HG03520 (cell line): ENCODE measurements around the gene USH1G.
"Not testable (repeated sequence)": the region's sequence is repeated elsewhere in the genome, so short reads cannot be mapped to it uniquely, and the experiment has no call there.

Source experiments
- ATAC-seq: cut with Tn5 transposase; IDR thresholded peaks from one replicate; pipeline ENCODE4 v1.9.1; 2021; ENCODE audit warnings: mild to moderate bottlenecking, moderate library complexity; ENCODE audit not compliant: unreplicated experiment

USH1G gene

GRCh38 chr17:74907012-74907411 is 16.0 kb downstream of the USH1G start:
- ATAC-seq = no peak

GRCh38 chr17:74906214-74906793 is 16.8 kb downstream of the USH1G start:
- ATAC-seq = not testable (repeated sequence)

DNA sequence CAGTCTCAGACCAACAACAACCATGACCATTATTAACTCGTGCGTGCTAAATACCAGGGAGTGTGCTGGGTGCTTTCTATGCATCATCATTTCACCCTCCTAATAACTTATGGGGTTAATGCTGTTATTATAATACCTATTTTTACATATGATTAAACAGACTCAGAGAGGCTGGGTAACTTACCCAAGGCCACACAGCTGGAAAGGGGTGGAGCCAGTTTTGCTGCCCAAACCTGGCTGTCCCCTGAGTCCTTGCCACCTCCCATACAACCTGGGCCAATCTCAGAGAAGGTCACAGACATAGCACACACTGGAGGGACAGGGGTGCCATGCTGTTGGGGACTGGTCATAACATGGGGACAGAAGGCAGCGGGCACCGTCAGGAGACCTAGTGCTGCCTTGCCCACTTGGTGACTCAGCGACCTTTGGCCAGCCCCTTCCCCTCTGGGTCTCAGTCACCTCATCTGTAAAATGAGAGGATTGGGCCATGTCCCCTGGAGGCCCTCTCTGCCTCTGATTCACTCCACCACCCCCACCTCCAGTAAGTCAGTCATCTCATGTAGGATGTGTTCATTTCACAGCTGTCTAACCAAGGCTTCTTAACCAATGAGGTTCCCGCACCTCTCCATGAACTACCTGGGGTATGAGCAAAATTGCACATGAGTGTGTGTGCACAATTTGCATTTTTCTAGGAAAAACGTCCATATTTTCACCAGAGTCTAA is 18.2 kb downstream of the USH1G start:
- ATAC-seq = no peak

- ATAC-seq = no peak
Observed at GRCh38 chr17:74903671-74904070, 19.4 kb downstream of the USH1G start.

GRCh38 chr17:74903034-74903433 is 20.0 kb downstream of the USH1G start:
- no peak for ATAC-seq

GRCh38 chr17:74901353-74902135 is 21.5 kb downstream of the USH1G start:
- ATAC-seq = no peak

GRCh38 chr17:74900208-74900607 is 22.8 kb downstream of the USH1G start:
- ATAC-seq = no peak

GRCh38 chr17:74898376-74898946 is 24.6 kb downstream of the USH1G start:
- ATAC-seq = no peak

GRCh38 chr17:74893936-74894671 is 29.0 kb downstream of the USH1G start:
- no peak for ATAC-seq

GRCh38 chr17:74892974-74893911 is 29.8 kb downstream of the USH1G start, which contains the start of gene FADS6:
Gene FADS6 (minus strand): TSS chr17:74893633. CDS start chr17:74893595, 38 bp downstream.
- ATAC-seq = no peak

DNA sequence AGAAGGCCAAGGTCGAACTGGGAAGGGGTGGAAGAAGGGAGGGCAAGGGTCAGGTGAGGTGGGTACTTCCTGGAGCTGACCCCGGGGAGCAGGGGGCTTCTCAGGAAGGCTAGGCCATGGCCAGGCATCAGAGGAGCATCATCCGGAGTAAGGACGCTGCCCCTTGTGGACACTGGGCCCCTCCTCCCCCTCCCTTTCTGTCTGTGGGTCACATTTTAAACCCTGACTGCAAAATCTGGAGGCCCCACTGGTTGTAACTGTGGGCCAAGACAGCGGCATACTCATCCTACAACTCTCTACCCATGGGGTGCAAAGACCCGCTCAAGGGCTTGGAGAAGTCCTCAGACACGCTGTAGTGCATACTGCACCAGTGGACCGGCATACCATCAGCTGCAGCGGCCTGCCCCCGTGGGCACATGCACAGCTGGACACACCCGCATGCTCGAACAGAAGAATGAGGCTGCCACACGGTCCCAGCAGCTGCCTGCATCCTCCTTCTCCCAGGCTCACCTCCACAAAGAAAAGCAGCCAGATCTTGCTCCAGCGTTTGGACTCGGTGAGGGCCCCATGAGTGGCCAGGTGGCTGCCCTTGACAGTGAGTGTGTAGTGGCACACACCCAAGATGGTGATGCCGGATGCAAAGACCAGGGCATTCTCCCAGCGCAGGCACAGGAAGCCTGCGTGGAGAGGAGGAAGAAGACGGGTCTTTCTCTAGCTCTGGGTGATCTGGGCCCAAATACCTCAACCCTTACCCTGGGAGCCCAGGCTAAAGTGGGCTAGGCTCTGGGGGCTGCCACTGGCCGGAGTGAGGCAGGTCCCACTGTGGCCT is 30.8 kb downstream of the USH1G start:
- ATAC-seq = no peak

DNA sequence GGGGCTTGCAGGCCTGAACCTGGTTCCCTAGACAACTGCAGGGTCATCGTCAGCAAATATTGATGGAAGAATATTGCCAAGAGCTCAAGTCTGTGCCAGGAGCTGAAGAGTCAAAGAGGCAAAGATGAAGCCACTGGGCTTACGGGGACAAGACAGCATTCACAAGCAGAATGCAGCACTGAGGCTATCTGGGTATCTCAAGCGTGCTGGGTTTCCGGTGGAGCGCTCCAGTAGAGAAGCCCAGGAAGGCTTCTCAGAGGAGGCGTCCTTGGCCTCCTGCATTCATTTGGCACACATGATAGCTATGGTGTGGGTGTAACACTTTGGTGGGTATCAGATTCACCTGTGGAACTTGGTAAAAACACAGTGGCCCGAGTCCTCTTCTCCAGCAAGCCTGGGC is 32.5 kb downstream of the USH1G start:
- no peak for ATAC-seq

DNA sequence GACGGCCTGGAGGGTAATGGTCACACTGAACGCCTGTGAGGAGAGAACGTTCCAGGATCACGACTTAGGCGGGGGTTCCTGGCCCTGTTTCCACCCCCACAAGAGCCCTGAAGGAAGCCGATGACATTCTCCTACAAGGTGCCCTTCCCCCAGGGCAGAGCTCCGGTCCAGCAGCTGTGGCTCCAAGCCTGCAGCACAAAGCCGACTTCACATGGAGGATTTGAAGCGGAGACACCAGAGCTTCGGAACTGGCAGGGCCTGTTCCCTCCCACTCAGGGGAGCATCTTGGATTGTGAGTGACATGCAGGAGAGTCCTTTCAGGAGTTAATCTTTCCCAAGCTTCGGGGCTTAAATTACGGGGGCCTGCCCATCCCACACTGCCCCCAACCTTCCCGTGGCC is 34.6 kb downstream of the USH1G start:
- no peak for ATAC-seq

GRCh38 chr17:74883241-74883745 is 39.8 kb downstream of the USH1G start:
- no peak for ATAC-seq

DNA sequence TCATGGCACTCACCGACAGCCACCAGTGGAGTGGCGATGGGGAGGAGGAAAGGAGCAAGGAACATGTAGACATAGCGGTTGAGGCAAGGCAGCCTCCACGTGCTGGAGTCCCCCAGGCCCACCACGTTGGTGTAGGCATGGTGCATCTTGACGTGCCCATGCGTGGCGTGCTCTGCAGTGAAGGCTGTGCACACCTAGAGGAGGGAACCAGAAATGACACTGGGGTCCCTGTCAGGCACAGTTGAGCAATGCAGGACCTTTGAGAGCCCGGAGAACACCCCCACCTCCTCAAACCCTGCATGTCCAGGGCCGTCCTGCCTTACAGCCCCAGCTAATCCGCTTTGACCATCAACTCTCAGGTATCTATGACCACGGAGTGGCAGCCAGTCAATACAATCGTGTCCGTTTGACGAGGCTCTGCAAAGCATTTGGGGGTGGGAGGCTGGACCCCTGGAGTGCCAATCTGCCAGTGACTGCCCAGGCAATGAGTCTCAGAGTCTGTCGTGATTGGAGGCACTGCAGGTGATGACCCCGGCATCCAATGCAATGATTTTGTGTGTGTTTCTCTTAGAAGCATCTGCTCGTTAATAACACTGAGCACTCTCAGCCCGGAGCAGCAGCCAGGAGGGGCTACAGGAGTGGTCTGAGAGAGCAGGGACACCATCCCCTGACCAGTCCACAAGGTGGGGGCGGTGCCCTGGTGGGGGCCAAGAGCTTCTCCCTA is 40.4 kb downstream of the USH1G start:
- ATAC-seq = no peak

DNA sequence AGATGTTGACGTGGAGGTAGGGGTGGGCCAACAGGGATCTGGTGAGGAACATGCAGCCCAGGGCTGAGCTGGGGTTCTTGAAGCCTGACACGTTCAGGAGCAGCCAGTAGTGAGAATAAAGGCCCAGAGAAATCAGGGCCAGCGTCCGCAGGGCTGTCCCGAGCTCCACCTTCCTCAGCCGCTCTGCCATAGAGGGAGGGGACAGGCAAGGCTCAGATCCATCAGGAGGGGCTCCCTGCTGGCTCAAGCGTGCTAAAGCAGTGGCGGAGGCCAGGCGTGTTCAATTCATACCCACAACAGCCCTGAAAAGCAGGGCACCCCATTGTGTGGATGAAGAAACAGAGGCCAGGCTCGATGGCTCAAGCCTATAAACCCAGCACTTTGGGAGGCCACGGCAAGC is 42.0 kb downstream of the USH1G start:
- no peak for ATAC-seq

DNA sequence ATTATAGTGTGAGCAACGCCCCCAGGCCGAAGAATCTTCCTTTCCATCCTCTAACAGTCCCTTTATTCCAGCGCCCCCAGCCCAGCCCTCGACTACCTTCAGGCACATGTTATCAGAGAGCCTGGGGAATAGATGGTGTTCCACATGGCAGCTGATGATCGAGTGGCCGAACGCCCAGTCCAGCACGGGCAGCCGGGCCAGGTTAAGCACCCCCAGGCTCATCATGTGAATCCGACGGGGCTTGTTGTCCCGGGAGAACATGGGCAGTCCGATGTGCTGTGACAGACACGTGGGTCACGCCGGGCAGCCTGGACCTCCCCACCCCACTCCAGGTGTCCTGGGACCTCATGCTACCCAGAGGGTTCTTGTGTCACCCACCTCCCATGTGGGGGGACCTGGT is 43.7 kb downstream of the USH1G start:
- no peak for ATAC-seq

GRCh38 chr17:74878658-74879057 is 44.4 kb downstream of the USH1G start:
- no peak for ATAC-seq
